ENCODE data around the gene TADA3.

The TADA3 gene

DNA sequence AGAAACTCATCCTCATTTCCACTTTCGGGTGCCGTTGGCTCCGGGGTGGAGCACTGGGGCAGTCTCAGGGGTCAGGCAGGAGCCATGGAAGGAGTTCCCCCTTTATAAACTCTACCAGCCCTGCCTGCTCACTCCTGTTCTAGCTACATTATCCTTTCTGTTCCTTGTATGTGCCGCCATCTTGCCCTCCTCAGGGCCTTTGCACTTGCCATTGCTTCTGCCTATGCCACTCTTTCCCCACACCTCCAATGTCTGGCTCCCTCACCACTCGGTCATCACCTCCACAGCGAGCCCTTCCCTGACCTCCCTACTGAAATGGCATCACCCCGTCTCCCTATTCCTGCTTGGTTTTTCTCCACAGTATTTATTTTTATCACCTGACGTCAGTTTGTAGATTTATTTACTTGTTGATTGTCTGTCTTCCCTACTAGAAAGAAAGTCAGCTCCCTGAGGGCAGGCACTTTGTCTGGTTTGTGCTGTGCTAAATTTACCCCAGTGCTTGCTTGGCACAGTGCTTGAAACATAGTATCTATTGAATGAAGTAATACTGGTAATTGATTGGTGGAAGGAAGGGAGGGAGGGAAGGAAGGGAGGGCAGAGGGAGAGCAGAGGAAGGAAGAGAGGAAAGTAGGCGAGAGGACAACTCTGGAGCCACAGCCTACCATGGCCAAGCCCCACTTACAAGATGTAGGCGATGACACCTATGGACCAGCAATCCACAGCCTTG, 31.3 kb downstream of the TADA3 start:
- DNase-seq (ENCODE audit: low read depth), result no peak

DNA sequence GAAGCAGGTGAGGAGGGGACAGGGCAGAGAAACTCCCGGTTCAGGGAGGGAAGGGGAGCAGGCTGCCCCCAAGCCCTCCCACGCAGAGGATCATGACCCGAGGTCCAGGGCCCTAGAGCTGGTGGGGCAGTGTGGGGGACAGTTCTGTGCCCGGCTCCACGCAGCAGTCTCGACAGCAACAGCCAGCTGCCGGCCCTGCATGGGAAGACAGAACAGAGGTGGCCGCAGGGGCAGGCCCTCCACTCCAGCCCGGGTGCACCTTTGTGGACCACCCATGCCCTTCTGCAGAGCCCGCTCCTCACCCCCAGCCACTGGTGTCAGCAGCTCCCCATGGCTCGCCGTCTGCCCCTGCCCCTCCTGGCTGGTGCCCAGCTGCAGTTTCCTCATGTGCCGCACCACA, 34.8 kb downstream of the TADA3 start:
- no peak for DNase-seq (ENCODE audit: low read depth)

DNA sequence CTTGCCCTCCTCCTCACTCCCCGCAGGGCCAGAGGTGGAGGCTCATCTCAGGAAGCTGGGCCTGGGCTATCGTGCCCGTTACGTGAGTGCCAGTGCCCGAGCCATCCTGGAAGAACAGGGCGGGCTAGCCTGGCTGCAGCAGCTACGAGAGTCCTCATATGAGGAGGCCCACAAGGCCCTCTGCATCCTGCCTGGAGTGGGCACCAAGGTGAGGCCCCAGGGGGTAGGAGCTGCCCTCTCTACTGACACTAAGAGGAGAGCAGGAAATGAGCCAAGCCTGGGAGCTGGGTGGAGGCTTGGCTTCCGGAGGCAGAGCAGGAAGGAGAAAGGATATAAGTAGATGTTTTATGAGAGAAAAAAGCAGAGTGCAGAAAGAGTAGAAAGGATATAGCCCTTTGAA, 37.6 kb downstream of the TADA3 start:
- no peak for DNase-seq (ENCODE audit: low read depth)

DNA sequence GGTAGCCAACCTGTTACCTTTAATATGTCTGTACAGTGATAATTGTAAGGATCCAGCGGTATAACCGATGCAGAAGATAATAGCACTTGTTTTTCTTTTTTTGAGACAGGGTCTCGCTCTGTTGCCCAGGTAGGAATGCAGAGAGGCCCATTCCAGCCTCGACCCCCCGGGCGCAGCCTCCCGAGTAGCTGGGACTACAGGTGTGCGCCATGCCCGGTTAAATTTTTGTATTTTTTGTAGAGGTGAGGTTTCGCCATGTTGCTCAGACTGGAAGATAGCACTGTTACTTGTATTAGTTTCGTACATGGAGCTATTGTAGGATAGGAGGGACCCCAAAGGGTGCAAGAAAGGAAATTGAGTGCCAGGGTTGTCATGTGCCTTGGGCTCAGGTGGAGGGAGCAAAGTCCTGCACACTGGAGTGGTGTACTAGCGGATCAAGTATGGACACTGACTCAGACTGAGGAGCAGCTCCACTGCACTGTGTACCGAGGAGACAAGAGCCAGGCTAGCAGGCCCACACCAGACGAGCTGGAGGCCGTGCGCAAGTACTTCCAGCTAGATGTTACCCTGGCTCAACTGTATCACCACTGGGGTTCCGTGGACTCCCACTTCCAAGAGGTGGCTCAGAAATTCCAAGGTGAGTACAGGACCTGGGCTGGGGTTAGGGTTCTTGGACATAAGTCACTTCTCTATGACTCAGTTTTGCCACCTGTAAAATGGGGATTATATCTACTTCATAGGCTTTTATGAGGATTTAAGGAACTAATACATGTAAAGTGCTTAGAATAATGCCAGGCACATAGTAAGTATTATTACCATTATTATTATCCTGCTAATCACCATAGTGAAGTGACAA, 41.5 kb downstream of the TADA3 start:
- DNase-seq (ENCODE audit: low read depth), result no peak

DNA sequence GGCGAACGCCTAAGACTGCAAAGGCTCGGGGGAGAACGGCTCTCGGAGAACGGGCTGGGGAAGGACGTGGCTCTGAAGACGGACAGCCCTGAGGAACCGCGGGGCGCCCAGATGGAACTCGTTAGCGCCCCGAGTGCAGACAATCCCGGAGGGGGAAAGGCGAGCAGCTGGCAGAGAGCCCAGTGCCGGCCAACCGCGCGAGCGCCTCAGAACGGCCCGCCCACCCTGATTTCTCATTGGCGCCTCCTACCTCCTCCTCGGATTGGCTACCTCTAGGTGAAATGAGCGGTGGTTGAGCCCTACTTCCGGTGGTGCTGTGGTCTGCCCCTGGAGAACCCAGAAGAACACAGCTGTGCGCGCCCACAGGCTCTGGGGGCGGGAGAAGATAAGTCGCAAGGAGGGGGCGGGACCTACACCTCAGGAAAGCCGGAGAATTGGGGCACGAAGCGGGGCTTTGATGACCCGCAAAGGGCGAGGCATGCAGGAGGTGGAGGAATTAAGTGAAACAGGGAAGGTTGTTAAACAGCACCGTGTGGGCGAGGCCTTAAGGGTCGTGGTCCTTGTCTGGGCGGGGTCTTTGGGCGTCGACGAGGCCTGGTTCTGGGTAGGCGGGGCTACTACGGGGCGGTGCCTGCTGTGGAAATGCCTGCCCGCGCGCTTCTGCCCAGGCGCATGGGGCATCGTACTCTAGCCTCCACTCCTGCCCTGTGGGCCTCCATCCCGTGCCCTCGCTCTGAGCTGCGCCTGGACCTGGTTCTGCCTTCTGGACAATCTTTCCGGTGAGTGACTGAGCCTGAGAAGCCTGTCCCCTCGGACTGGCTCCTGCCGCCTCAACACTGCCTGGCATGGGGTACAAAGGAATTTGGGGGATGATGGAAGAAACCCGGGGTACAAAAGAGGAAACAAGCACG, 42.4 kb downstream of the TADA3 start, which contains the start of gene OGG1:
Gene OGG1, plus strand, starts transcription at position 308 of the 911 bp plus-strand sequence. Its CDS starts 335 bp downstream, at position 643.
- peak; percentile 98 for DNase-seq (ENCODE audit: low read depth)

DNA sequence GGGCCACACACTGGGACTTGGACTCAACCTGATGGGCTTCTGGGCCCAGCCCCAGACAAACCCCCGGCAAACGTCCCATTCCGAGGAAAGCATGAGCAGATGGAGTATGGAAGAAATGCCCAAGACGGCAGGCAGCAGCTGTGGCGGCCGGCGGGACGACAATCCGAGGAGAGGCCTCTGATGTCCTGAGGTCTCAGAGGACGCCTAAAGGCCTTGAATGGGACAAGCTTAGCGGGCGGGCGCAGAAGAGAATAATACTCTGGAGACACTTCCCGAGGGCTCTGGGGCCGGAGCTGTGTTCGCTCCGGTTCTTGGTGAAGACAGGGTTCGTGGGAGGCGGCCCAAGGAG, 43.0 kb downstream of the TADA3 start:
- DNase-seq (ENCODE audit: low read depth), result no peak

DNA sequence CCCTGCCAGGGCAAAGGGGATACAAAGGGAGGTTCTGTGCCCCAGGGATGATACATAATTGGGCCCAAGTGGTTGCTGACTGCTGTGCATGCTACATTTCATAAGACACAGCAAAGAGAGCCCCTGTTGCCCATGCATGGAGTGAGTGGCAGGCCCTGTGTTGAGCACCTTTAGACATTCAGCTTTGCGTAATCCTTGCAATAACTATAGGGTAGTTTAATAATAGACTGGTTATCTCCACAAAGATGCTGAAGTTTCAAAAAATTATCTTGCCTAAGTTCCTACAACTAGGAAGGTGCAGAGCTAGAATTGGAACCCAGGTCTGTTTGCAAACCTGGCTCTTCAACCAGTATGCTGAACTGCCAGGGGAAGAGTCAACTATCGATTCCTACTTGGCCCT, 44.2 kb downstream of the TADA3 start:
- no peak for DNase-seq (ENCODE audit: low read depth)

DNA sequence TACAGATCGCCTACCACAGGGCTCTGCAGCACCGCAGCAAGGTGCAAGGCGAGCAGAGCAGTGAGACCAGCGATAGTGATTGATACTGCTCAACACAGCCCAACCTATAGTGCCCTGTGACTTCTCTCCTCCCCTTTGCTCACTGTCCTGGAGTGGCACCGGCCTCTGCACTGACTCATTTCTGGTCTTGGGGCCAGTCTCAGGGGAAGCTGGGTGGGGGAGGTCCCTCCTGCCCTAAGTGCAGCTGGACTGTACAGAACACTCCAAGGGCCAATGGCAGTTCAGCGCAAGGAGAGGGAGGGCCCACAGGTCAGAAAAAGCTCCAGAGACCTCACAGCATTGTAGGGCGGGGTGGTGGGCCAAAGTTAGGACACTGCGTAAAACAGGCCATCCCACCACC, 45.0 kb downstream of the TADA3 start:
- DNase-seq (ENCODE audit: low read depth), result no peak

DNA sequence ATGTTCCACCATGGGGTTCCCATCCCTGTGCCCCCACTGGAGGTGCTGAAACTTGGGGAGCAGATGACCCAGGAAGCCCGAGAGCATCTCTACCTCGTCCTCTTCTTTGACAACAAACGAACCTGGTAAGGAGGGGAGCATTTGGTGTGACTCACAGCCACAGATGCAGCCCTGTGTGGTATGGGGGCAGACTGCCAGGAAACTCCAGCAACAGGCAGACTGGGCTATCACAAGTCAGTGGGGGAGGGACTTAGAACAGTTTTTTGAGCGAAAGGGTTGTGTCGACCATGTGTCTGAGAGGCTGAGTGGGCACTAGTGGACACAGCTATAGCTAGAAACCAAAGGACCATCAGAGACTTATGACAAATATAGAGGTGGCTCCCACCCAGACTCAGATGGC, 45.9 kb downstream of the TADA3 start:
- DNase-seq (ENCODE audit: low read depth), result no peak

DNA sequence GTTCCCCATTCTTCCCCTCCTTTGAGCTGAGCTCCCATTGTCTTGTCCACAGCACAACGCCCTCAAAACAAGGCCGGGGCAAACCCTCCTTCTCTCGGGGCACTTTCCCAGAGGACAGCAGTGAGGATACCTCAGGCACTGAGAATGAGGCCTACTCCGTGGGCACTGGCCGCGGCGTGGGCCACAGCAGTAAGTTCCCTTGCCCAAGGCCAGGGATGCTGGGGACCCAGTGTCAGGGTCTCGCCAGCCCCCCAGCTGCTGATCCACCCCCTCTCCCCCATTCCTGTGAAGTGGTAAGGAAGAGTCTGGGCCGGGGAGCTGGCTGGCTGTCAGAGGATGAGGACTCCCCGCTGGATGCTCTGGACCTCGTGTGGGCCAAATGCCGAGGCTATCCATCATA, 46.8 kb downstream of the TADA3 start:
- no peak for DNase-seq (ENCODE audit: low read depth)

DNA sequence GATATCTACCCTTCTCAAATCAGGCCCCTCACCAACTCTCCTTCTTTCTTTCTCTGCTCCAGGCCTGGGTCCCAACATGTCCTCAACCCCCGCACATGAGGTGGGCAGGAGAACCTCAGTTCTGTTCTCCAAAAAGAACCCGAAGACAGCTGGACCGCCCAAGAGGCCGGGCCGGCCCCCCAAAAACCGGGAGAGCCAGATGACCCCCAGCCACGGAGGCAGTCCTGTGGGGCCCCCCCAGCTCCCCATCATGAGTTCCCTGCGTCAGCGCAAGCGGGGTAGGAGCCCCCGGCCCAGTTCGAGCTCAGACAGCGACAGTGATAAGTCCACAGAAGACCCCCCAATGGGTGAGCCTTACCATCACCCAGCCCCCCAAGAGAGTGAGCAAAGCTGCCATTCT, 48.1 kb downstream of the TADA3 start:
- DNase-seq (ENCODE audit: low read depth), result no peak

DNA sequence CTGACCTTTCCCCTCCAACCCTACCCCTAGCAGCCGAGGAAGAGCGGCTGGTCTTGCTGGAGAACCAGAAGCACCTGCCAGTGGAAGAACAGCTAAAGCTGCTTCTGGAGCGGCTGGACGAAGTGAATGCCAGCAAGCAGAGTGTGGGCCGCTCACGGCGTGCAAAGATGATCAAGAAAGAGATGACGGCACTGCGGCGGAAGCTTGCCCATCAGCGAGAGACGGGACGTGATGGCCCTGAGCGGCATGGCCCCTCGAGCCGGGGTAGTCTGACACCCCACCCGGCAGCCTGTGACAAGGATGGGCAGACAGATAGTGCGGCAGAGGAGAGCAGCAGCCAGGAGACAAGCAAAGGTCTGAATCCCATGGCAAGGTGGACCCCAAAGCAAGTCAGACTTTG, 48.7 kb downstream of the TADA3 start:
- DNase-seq (ENCODE audit: low read depth), result no peak

DNA sequence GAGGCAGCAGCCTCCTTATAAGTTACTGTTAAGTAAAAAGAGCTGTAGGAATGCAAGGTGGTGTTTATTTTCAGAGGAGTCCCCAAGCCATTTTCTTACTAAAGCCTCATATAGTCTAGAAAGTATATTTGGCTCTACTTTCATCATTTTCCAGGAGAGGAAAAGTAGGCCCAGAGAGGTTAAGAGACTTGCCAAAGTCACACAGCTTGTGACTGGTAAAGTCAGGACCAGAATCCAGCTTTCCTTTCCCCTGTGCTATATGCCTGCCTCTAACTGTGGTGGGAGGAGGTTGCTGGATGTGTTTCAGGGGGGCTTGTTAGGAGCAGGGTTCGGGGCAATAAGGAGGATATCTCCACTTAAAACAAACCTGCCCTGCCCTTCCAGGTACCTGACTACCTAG, 49.7 kb downstream of the TADA3 start:
- DNase-seq (ENCODE audit: low read depth), result no peak

DNA sequence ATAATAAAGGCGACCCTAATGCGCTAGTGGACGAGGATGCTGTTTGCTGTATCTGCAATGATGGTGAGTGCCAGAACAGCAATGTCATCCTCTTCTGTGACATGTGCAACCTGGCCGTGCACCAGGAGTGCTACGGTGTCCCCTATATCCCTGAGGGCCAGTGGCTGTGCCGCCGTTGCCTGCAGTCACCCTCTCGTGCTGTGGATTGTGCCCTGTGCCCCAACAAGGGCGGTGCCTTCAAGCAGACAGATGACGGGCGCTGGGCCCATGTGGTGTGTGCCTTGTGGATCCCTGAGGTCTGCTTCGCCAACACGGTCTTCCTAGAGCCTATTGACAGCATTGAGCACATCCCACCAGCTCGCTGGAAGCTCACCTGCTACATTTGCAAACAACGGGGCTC, 53.1 kb downstream of the TADA3 start:
- DNase-seq (ENCODE audit: low read depth), result no peak

DNA sequence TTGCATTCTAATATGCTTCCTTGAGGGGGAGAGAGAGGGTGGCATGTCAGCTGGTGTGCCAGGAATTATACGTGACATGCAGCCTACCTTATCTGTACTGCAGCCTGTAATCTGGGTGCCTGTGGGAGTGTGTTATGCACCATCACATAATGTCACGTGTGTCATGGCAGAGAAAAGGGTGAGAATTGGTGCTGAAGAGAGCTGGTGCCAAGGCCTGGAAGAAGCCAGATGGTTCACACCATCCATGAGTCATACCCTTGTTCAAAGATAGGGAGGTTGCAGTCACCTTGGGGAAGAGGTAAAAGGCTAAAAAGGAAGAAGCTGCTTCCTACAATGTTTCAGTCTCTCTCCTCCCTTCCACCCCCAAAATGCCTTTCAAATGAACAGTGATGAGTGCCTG, 55.4 kb downstream of the TADA3 start:
- no peak for DNase-seq (ENCODE audit: low read depth)

DNA sequence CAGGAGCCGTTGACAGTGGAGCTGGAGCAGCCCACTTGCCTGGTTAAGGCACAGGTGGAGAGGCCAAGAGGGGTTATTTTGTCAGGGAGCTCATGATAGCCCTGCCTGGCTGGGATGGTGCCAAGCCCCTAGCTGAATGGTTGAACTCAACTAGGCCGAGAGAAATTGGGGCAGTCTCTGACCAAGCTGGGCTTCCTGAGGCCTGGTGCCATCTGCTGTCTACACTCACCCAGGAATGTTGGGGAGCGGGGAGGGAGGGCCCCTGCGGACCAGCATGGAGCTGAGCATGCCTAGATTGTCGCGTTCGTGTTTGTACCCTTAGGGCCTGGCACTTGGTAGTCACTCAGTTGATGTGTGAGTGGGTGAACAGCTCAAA, 59.5 kb downstream of the TADA3 start:
- DNase-seq (ENCODE audit: low read depth), result no peak

DNA sequence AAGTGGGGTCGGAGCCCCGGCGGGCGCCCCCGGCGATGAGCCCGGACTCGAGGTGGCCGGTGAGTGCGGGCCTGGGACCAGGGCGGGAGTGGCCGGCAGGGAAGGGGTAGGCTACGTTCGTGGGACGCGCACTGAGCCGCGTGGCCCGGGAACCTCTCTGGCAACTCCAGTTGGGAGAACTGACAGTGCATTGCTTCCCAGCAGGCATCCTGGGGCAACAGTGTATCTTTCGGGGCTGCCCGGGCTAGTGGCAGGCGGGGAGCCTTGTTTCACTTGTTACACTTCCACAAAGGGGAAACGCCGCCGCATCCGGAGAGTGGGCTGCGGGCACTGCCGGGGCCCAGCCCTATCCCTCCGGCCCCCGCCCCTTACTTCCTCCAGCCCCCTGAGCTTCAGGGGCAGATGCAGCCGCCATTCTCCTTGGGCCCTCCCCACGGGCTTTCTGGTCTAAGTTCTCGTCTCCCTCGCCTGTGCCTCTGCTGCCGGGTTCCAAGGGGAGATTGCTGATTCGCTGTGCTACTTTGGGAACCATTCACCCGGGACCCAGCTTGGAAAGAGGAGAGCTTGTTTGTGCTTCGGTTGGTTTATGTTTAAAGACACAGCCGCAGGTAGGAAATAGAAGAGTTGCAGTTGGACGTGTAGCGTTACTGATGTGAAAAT, 60.1 kb downstream of the TADA3 start:
- no peak for DNase-seq (ENCODE audit: low read depth)

DNA sequence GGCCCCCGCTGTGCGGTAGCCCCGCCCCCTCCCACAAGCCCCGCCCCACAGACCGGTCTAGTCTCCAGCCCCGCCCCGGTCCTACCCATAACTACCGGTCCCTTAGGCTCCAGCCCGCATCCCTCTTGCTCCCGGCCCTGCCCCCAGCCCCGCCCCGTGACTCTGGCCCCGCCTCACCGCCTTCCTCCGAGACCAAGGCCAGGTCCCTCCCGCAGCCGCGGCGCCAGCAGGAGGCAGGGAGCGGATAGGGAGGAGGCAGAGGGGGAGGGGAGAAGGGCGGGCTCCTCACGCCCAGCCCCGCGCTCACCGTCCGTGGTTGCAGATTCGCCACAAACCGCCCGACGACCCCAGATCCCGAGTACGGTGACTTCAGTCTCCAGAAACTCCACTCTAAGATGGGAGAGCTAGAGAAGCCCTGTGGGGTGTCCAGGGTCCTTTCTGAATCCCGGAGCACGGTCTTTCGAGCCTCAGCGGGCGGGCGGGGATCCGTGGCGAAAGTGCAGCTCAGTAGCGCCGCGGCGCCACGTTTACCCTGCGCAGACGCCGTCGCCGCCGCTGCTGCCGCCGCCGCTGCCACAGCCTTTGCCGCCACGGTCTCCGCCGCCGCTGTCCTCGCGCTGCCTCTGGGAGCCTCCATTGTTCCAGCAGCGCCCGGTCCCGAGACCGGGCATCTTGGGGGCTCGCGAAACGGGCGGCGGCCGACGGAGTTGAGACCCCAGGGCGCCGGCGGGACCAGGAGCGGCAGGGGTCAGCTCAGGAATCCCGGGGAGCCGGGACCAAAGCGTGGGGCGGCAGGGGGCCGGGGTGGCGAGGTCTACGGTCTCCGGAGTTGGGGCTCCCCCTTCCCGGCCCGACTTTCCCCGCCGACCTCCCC, 60.8 kb downstream of the TADA3 start, which contains the start of gene BRPF1:
Gene BRPF1, plus strand, starts transcription at position 530 of the 874 bp plus-strand sequence. CDS start 2,406 bp downstream, outside the sequence.
- DNase-seq (ENCODE audit: low read depth), result peak; percentile 97

DNA sequence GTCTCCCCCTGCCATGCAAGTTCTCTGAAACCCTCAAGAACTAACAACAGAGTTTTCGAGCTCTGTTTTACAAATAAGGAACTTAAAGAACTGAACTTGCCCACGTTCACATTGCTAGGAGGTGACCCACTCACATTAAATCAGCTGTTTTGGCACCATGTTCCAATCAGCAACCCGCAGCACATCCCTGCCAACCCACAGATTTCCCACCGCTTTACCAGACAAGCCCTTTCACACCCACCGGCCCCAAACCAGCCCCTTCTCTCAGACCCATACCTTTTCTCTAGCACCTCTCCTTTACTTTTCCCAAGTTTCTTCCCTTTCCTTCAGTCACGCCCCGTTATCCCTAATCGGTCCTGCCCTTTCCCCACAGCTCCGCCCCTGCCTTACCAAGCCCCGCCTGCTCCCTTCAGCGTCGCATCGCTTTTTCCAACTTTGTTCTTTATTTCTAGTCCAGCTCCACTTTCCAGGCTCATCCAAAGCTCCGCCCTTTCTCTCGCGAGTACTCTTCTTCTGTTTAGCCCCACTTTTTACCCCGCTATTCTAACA, 61.5 kb downstream of the TADA3 start:
- DNase-seq (ENCODE audit: low read depth), result no peak
